ENCODE measurements around the gene POLR2E. TPM values are rescaled to one million over a fixed set of nuclear protein-coding genes. Genes with fewer than 3 reads are reported as not detected.

Gene POLR2E
- total and polyA plus RNA-seq, 9 of the 15 experiments (the other 6 are each of a cell fraction or from before 2014, with no cell fraction given): 3.4 to 413 (median 244) TPM

GRCh38 chr19:1041835-1042685 is 53.1 kb downstream of the POLR2E start (continued):
- TF ChIP-seq BCOR (IDR thresholded peaks at IDR 0.05) (peak; percentile 76), MAFK (IDR thresholded peaks at IDR 0.05; ENCODE audit: low read length) (0 out of 2 replicates have a peak, but pooled peaks have one; percentile 5), EHMT2 (IDR thresholded peaks at IDR 0.05) (no peak), ZNF695 (CRISPR knock-in tag; IDR thresholded peaks at IDR 0.05) (no peak), ZNF785 (CRISPR knock-in tag; IDR thresholded peaks at IDR 0.05) (no peak), LEF1 (IDR thresholded peaks at IDR 0.05) (peak; percentile 34; the same call in 1 of the 2 replicates), RBM14 (IDR thresholded peaks at IDR 0.05; ENCODE audit: borderline replicate concordance, insufficient read depth, low read depth, low read length) (no peak), MYBL2 (IDR thresholded peaks at IDR 0.05; ENCODE audit: low read depth) (no peak), MYBL2 (CRISPR knock-in tag; IDR thresholded peaks at IDR 0.05; ENCODE audit: borderline replicate concordance) (no peak), SP2 (IDR thresholded peaks at IDR 0.05; ENCODE audit: extremely low read depth, low read depth, low read length, poor library complexity, severe bottlenecking) (no peak), ZBTB7A (IDR thresholded peaks at IDR 0.05; ENCODE audit: borderline replicate concordance, control insufficient read depth, low read depth, low read length) (peak; percentile 93), ADNP (tag; IDR thresholded peaks at IDR 0.05) (peak; percentile 95), EGR1 (conservative IDR thresholded peaks at IDR 0.05) (peak; percentile 29; the same call in 1 of the 2 replicates), MEF2D (tag; conservative IDR thresholded peaks at IDR 0.05; ENCODE audit: low read depth) (no peak), FOXA1 (IDR thresholded peaks at IDR 0.05; ENCODE audit: borderline replicate concordance) (no peak), ZMIZ1 (IDR thresholded peaks at IDR 0.05; ENCODE audit: low read depth in 2 of 2, low read length in 2 of 2) (no peak), TCF7L2 (IDR thresholded peaks at IDR 0.05; ENCODE audit: low read depth, low read length) (no peak), TAF15 (IDR thresholded peaks at IDR 0.05; ENCODE audit: low read depth, low read length) (no peak), KLF13 (tag; IDR thresholded peaks at IDR 0.05; ENCODE audit: borderline replicate concordance, low read depth) (no peak), ZNF583 (CRISPR knock-in tag; IDR thresholded peaks at IDR 0.05) (no peak)

Measured in K562 (cell line).